ENCODE measurements around the gene WDFY2. TPM values are rescaled to one million over a fixed set of nuclear protein-coding genes. Genes with fewer than 3 reads are reported as not detected.

Gene WDFY2
- total RNA-seq, 1 donor from 2014 or later, result 16.2 TPM

DNA sequence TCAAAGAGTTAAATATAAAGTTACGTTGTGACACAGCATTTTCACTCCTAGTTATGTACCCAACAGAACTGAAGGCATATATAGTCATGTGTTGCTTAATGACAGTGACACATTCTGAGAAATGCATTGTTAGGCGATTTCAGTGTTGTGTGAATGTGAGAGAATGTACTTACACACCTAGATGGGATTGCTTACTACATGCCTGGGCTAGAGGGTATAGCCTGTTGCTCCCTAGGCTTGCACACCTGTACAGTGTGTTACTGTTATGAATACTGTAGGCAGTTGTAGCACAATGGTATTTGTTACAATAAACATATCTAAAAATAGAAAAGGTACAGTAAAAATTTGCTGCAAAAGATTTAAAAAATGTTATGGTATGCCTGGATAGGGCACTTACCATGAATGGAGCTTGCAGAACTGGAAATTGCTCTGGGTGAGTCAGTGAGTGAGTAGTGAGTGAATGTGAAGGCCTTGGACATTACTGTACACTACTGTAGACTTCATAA is 130.5 kb downstream of the WDFY2 start:
- H3K27me3 Mint-ChIP-seq (ENCODE audit: low read depth, unreplicated experiment), result no peaks in the 10 kb centered on the region
- DNase-seq (ENCODE audit: low read depth) (peak; percentile 67), FAIRE-seq (peak; percentile 80)
- Histone ChIP-seq H3K27ac (ENCODE audit: low read depth, low read length) (peak overlapping the region; percentile 46), H2AFZ (ENCODE audit: low read depth, low read length) (no peak overlapping the region), H3K4me3 (ENCODE audit: insufficient read depth, low read depth, low read length) (no peak overlapping the region), H4K20me1 (ENCODE audit: insufficient read depth, low read length) (no peaks in the 10 kb centered on the region), H3K9me3 (ENCODE audit: insufficient read depth, low read depth, low read length) (no peaks in the 10 kb centered on the region), H3K79me2 (ENCODE audit: insufficient read depth, low read length) (no peaks in the 10 kb centered on the region), H3K9ac (ENCODE audit: low read length) (no peak overlapping the region), H3K27me3 (ENCODE audit: insufficient read depth, low read length) (no peaks in the 10 kb centered on the region), H3K4me2 (ENCODE audit: low read length) (peak overlapping the region; percentile 34), H3K4me1 (ENCODE audit: insufficient read depth, low read length) (peaks cover 8% of the 10 kb centered on the region), H3K36me3 (ENCODE audit: insufficient read depth, low read length) (no peaks in the 10 kb centered on the region)
- H3K27ac Mint-ChIP-seq (ENCODE audit: unreplicated experiment), result no peak overlapping the region
- no peak for TF ChIP-seq EZH2 (IDR thresholded peaks at IDR 0.05; ENCODE audit: insufficient read depth, low read length)
- TF ChIP-seq, protein P1, sequence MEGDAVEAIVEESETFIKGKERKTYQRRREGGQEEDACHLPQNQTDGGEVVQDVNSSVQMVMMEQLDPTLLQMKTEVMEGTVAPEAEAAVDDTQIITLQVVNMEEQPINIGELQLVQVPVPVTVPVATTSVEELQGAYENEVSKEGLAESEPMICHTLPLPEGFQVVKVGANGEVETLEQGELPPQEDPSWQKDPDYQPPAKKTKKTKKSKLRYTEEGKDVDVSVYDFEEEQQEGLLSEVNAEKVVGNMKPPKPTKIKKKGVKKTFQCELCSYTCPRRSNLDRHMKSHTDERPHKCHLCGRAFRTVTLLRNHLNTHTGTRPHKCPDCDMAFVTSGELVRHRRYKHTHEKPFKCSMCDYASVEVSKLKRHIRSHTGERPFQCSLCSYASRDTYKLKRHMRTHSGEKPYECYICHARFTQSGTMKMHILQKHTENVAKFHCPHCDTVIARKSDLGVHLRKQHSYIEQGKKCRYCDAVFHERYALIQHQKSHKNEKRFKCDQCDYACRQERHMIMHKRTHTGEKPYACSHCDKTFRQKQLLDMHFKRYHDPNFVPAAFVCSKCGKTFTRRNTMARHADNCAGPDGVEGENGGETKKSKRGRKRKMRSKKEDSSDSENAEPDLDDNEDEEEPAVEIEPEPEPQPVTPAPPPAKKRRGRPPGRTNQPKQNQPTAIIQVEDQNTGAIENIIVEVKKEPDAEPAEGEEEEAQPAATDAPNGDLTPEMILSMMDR (IDR thresholded peaks at IDR 0.05; ENCODE audit: insufficient read depth, low read depth, low read length), result no peak
- H3K4me3 Mint-ChIP-seq (ENCODE audit: unreplicated experiment), result no peak overlapping the region
- no peaks in the 10 kb centered on the region for H3K9me3 Mint-ChIP-seq (ENCODE audit: unreplicated experiment)
- peaks cover 2% of the 10 kb centered on the region for H3K4me1 Mint-ChIP-seq (ENCODE audit: low read depth, unreplicated experiment)
- peaks cover 3% of the 10 kb centered on the region for H3K36me3 Mint-ChIP-seq (ENCODE audit: low read depth, unreplicated experiment)

DNA sequence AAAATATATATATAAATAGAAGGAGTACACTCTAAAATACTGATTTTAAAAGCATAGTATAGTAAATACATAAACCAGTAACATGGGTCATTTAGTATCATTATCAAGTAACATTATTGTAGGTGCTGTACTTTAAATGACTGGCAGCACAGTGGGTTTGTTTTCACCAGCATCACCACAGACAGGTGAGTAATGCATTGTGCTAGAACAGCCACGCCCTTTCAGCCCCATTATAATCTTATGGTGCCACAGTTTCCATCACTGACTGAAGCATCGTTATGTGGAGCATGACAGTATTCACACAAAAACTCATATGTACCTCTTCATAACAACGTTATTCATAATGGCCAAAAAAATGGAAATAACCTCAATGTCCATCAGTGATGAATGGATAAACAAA is 131.4 kb downstream of the WDFY2 start:
- peaks cover 2% of the 10 kb centered on the region for H3K36me3 ChIP-seq (ENCODE audit: insufficient read depth, low read length)
- no peak for TF ChIP-seq EZH2 (IDR thresholded peaks at IDR 0.05; ENCODE audit: insufficient read depth, low read length)
- TF ChIP-seq, protein P1 (IDR thresholded peaks at IDR 0.05; ENCODE audit: insufficient read depth, low read depth, low read length), result no peak
- H3K4me2 ChIP-seq (ENCODE audit: low read length), result no peak overlapping the region
- no peak overlapping the region for H3K27ac ChIP-seq (ENCODE audit: low read depth, low read length)
- DNase-seq (ENCODE audit: low read depth) (no peak), FAIRE-seq (no peak)
- no peak overlapping the region for H3K9ac ChIP-seq (ENCODE audit: low read length)
- no peaks in the 10 kb centered on the region for H3K9me3 Mint-ChIP-seq (ENCODE audit: unreplicated experiment)
- H3K4me3 ChIP-seq (ENCODE audit: insufficient read depth, low read depth, low read length), result no peak overlapping the region
- H3K4me1 ChIP-seq (ENCODE audit: insufficient read depth, low read length), result peaks cover 8% of the 10 kb centered on the region
- H3K36me3 Mint-ChIP-seq (ENCODE audit: low read depth, unreplicated experiment), result peaks cover 3% of the 10 kb centered on the region
- no peaks in the 10 kb centered on the region for H4K20me1 ChIP-seq (ENCODE audit: insufficient read depth, low read length)
- H3K79me2 ChIP-seq (ENCODE audit: insufficient read depth, low read length), result no peaks in the 10 kb centered on the region
- H3K4me3 Mint-ChIP-seq (ENCODE audit: unreplicated experiment), result no peak overlapping the region
- H3K9me3 ChIP-seq (ENCODE audit: insufficient read depth, low read depth, low read length), result no peaks in the 10 kb centered on the region
- no peaks in the 10 kb centered on the region for H3K27me3 ChIP-seq (ENCODE audit: insufficient read depth, low read length)
- no peak overlapping the region for H3K27ac Mint-ChIP-seq (ENCODE audit: unreplicated experiment)
- peaks cover 2% of the 10 kb centered on the region for H3K4me1 Mint-ChIP-seq (ENCODE audit: low read depth, unreplicated experiment)
- H3K27me3 Mint-ChIP-seq (ENCODE audit: low read depth, unreplicated experiment), result no peaks in the 10 kb centered on the region
- no peak overlapping the region for H2AFZ ChIP-seq (ENCODE audit: low read depth, low read length)

DNA sequence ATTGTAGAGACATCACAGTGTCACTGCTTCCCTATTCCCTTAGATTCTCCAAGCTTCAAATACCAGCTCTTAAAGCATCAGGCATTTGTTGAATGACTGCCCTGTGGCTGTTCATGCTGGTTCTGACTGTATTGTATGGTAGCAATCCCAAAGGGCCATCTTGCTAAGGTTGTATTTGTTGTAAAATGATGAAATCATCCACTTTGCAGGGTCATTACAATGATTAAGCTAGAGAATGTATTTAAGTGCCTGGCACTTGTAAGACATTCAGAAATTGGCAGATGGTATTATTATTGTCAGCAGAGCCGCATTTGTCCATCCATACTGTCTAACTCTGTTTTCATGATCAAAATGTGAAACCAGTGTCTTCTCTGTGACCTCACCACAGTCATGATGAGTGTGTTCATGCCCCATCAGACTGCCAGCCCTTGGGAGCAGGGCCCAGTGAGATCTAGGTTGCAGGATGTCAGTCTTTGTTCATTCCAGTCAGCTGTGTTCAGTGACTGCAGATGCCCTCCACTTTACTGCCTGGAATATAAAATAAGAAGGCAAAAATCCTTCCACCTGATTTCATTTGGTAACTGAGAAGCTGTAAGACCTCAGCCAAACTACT is 133.6 kb downstream of the WDFY2 start:
- H3K27ac Mint-ChIP-seq (ENCODE audit: unreplicated experiment), result no peak overlapping the region
- TF ChIP-seq EZH2 (IDR thresholded peaks at IDR 0.05; ENCODE audit: insufficient read depth, low read length), result no peak
- TF ChIP-seq, protein P1 (IDR thresholded peaks at IDR 0.05; ENCODE audit: insufficient read depth, low read depth, low read length), result no peak

More for the DNA sequence above, 133.6 kb downstream of the WDFY2 start:
- H3K4me2 ChIP-seq (ENCODE audit: low read length), result no peak overlapping the region
- H3K9me3 ChIP-seq (ENCODE audit: insufficient read depth, low read depth, low read length), result no peaks in the 10 kb centered on the region
- no peak overlapping the region for H3K9ac ChIP-seq (ENCODE audit: low read length)
- no peak overlapping the region for H3K4me3 Mint-ChIP-seq (ENCODE audit: unreplicated experiment)
- DNase-seq (ENCODE audit: low read depth) (no peak), FAIRE-seq (no peak)
- no peaks in the 10 kb centered on the region for H3K27me3 ChIP-seq (ENCODE audit: insufficient read depth, low read length)
- no peak overlapping the region for H2AFZ ChIP-seq (ENCODE audit: low read depth, low read length)
- H3K4me3 ChIP-seq (ENCODE audit: insufficient read depth, low read depth, low read length), result no peak overlapping the region
- no peaks in the 10 kb centered on the region for H3K36me3 Mint-ChIP-seq (ENCODE audit: low read depth, unreplicated experiment)
- H3K27me3 Mint-ChIP-seq (ENCODE audit: low read depth, unreplicated experiment), result no peaks in the 10 kb centered on the region
- peaks cover 2% of the 10 kb centered on the region for H3K4me1 Mint-ChIP-seq (ENCODE audit: low read depth, unreplicated experiment)
- peaks cover 8% of the 10 kb centered on the region for H3K4me1 ChIP-seq (ENCODE audit: insufficient read depth, low read length)
- H3K36me3 ChIP-seq (ENCODE audit: insufficient read depth, low read length), result peaks cover 2% of the 10 kb centered on the region
- no peaks in the 10 kb centered on the region for H4K20me1 ChIP-seq (ENCODE audit: insufficient read depth, low read length)
- no peak overlapping the region for H3K27ac ChIP-seq (ENCODE audit: low read depth, low read length)
- H3K9me3 Mint-ChIP-seq (ENCODE audit: unreplicated experiment), result no peaks in the 10 kb centered on the region
- H3K79me2 ChIP-seq (ENCODE audit: insufficient read depth, low read length), result no peaks in the 10 kb centered on the region
